ENCODE measurements around the gene GHRH.

DNA sequence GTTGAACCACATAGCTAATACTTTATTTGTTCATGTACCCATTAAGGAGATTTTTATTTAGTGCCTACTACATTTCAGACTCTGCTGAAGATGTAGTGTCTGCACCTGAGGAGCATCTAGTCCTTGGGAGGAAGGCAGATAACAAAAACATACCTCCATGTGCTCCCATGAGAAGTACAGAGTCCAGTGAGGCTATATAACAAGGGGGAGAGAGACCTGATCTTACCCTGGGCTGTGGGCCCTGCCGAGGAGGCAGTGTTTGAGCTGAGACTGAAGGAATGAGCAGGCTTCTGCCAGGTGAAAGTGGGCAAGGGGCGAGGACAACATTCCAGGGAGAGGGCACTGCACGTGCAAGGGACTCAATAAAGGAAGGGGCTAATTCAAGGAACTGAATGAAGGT is 39.9 kb upstream of the GHRH start:
- TF ChIP-seq, protein P1, sequence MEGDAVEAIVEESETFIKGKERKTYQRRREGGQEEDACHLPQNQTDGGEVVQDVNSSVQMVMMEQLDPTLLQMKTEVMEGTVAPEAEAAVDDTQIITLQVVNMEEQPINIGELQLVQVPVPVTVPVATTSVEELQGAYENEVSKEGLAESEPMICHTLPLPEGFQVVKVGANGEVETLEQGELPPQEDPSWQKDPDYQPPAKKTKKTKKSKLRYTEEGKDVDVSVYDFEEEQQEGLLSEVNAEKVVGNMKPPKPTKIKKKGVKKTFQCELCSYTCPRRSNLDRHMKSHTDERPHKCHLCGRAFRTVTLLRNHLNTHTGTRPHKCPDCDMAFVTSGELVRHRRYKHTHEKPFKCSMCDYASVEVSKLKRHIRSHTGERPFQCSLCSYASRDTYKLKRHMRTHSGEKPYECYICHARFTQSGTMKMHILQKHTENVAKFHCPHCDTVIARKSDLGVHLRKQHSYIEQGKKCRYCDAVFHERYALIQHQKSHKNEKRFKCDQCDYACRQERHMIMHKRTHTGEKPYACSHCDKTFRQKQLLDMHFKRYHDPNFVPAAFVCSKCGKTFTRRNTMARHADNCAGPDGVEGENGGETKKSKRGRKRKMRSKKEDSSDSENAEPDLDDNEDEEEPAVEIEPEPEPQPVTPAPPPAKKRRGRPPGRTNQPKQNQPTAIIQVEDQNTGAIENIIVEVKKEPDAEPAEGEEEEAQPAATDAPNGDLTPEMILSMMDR (IDR thresholded peaks at IDR 0.05): no peak
- TF ChIP-seq POLR2AphosphoS5 (IDR thresholded peaks at IDR 0.05; ENCODE audit: low read depth, low read length): no peak
